Pons (tissue), 1 donor: ENCODE data around the gene ZNF597.

Experiments
- DNase-seq: peaks from one replicate; pipeline ENCODE4 v3.0.0-alpha.2; 2016; ENCODE audit warnings: low spot score

Gene ZNF597

GRCh38 chr16:3443108-3444031, at the start of gene ZNF597, which contains the start of gene NAA60:
Gene ZNF597, minus strand, starts transcription at chr16:3443504. Its CDS starts 351 bp downstream, at chr16:3443153.
Gene NAA60, plus strand, starts transcription at chr16:3443680. Its CDS starts 32,548 bp downstream, at chr16:3476228.
- peak; percentile 94 for DNase-seq

DNA sequence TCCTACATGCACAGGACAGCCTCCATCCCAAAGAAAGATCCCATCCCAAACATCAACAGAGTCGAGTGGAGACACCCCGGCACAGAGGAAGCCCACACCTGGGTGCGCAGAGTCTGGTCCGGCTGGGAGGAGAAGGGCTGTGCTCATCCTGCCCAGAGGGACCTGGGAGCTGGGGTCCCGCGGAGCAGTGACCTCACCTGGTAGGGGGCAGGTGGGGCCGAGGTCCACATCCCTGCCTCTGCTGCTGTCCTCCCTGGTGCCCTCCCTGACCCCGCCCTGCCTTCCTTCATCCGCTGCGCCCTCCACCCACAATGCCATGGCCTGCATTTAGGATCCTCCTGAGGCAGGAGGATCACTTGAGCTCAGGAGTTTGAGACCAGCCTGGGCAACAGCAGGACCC, 49.1 kb upstream of the ZNF597 start:
- no peak for DNase-seq

DNA sequence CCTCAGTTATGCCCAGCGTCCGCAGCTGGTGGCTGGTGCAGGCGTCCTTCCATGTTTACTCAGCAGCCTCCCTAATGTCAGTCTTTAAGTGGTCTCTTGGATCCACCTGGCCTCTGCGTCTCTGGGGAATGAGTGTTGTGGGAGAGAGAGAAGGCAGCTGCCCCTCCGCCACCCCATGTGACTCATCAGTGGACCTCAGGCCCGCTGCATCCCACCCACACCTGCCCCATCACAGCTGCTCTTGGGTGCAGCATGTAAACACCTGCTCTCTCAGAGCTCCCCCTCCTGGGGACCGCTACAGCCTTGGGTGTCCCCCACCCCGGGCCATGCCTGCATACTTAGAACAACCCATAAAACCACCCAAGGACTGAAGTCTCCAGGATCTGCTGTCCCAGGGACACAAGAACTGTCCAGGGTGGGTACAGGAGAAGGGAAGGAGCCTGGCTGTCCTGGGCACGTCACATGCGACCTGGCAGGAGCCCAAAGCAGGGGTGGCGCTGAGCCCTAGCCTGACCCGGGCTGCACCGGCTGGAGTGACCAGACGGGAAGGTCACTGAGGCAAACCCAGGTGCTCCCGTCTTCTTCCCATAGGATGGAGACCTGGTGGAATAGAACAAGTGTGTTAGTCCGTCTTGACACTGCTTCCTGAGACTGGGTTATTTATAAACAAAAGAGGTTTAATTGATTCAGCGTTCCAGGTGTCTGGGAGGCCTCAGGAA, 47.8 kb upstream of the ZNF597 start:
- no peak for DNase-seq

DNA sequence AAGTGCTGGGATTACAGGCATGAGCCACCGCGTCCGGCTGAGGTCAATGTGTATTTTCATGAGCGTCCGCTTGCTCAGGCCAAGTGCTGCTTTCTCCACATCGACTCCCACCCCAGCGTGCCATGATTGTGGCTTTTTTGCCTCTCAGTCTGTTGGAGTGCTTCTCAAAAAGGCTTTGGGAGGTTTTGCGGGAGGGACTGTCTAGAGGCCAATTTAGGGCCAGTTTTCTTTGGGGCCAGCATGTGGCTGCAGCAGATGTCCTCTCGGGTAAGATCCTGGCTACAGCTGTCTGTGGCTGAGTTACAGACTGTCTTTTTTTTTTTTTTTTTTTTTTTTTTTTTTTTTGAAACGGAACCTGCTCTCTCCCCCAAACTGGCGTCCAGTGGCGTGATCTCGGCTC, 45.5 kb upstream of the ZNF597 start:
- DNase-seq: no peak

DNA sequence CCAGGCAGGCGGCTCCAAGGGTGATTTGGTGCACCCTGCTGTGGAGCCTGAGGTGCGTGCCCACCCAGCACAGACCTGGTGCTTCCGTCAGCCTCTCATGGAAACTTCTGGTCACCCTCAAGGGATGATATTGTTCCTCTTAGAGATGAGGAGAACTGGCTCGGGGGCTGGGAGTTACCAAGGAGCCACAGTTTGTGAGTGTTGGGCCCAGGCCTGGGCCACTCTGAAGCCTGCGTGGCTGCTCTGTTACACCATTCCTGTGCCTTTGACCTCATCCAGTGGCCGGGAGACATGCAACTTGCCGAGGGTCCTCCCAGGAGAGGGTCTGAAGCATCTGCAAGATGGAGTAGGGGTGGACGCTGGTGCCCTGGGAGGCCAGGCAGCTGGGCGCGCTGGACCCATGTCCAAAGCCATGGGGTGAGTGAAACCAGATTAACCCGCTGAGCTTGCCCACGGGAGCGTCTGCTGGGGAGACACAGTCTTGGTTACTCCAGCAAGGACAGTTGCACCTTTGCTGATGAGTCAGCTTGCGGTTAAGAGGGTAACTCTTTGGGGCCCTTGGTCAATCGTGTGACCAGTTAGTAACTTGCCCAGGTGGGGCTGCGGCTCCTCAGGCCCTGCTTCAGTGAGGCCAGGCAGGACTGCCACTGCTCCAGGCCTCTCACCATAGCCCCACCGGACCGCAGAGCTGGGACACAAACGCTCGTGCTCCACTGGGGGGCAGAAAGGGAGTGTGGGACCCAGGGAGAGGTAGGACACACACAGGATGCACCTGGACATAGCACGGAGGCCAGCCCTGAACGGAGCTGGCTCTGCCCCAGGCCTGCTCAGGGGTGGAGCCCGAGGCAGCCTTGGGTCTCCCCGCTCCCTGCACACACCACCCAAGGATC, 44.5 kb upstream of the ZNF597 start:
- DNase-seq: no peak

GRCh38 chr16:3486506-3487215, 43.4 kb upstream of the ZNF597 start:
- DNase-seq: no peak

- DNase-seq: no peak
Observed at GRCh38 chr16:3485821-3486505, 42.7 kb upstream of the ZNF597 start.

DNA sequence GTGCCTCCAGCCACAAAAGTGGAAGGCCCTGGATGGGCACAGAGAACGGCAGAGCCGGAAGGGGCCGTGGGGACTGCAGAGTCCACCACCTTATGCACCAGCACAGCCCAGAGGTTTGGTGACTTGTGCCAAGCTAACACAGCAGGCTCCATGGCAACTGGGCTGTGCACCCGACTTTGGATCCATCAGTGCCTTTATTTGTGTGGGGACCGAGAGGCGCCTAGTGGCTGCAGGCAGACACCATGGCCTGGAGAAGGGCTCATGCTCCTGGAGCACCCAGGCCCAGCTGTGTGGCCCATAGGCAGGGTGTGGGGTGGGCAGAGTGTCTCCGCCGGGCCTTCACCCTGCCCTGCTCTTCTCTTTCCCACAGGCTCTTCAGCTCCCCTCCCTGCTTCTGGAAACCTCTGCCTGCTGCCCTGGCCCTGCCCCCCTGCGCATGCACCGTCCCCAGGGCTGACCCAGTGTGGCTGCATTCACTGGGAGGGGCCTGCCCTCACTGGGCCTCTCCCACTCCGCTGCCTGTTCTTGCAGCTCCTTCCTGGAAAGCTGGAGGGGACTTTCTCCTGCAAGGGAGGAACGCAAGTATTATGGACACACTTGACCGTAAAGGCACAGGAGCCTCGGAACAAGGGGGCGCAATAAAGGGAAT, 41.9 kb upstream of the ZNF597 start:
- no peak for DNase-seq

GRCh38 chr16:3484318-3485096, 41.2 kb upstream of the ZNF597 start:
- DNase-seq: peak; percentile 45

- DNase-seq: no peak
Observed at GRCh38 chr16:3482659-3483241, 39.4 kb upstream of the ZNF597 start.

DNA sequence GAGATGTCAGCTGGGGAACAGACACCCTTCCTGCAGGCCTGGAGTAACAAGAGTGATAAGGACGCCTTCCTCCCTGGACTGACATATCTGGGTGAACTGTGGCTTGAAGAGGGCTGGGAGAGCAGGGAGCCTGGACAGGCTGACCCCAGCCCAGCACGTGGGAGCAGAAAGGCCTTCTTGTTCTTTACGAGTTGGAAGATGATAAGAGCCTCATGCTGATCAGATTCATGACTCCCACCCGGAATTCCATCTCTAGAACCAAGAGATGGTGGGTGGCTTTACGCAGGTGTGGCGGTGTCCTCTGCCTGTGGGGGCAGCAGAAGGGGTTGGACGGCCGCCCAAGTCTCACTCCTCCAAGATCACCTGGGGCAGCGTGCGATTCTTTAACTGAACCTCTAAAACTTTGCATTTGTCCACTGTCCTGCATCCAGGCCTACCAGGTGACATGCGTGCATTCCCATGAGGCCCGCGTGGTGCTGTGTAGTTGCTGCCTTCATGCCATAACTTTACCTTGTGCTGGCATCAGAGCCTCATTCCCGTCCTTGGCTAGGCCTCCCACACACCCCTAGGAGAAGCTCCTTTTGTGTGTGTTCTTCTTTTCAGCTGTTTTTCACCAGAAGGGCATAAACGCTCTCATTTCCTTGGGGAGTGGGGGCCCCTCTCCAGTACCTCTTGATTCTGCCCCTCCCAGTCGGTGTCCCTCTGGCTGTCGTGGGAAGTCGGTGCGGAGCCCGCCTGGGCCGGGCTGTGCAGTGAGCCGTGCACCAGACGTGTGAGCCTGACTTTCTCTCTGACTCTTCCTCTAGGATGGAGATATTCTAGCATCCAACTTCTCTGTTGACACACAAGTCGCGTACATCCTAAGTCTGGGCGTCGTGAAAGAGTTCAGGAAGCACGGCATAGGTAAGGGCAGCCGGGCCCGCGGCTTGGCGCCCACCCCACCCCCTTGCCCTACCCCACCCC, 38.7 kb upstream of the ZNF597 start:
- no peak for DNase-seq

DNA sequence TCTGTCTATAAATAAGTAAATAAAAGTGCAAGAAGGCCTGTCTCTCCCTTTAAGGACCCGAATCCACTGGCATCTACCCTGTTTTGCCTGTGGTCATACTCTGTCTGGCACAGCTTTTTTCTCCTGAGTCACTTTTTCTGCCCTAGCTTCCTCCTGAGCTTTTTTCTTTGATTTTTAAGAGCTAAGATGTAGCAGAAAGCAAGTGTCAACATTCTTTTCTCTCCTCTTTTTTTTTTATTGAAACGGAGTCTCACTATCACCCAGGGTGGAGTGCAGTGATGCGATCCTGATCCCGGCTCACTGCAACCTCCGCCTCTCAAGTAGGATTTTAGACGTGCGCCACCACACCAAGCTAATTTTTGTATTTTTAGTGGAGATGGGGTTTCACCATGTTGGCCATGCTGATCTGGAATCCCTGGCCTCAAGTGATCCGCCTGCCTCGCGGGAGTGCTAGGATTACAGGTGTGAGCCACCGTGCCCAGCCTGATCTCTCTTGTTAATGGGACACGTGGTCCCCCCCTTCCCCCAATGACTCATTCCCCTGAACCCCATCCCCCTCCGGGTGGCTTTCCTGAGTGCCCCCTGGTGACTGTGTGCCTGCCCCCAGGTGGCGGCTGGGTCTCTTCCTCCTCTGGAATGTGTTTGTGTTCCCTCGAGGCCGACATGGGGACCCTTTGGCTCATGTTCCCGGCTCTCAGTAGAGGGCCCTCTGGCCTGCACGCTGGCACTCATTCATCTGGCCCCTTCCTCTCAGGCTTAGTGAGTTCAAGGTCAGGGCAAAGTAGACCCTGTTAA, 37.8 kb upstream of the ZNF597 start:
- DNase-seq: no peak

GRCh38 chr16:3479654-3480216, 36.4 kb upstream of the ZNF597 start:
- DNase-seq: no peak

DNA sequence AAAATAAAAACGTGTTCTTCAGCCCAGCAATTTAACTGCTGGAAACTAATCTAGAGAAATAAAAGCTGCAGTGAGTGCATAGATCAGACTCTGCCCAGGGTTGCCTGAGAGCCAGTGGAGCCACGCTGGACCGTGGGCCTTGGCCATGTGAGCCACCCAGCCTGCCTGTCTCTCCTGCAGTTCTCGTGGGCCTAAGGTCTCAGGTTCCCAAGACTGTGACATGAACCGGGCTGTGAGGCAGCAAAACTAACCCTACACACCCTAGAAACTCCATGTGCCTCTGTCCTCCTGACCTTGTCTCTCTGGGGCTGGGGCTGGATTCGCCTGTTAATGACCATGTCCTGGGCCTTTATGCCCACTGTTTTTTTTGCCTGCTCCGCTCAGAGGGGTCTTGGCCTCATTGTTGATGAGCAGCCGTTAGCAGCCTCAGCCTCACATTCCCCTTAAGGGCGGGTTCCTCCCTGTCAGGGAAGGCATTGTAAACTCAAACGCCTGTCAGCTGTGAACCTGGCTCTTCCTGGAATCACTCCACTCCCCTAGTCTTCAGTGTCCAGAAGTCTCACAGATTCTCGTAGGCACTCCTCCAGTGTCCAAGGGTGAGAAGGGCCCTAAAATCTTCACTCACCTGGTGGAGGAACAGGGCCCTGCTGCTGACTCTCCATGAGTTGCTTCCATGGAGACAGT, 35.1 kb upstream of the ZNF597 start:
- no peak for DNase-seq

DNA sequence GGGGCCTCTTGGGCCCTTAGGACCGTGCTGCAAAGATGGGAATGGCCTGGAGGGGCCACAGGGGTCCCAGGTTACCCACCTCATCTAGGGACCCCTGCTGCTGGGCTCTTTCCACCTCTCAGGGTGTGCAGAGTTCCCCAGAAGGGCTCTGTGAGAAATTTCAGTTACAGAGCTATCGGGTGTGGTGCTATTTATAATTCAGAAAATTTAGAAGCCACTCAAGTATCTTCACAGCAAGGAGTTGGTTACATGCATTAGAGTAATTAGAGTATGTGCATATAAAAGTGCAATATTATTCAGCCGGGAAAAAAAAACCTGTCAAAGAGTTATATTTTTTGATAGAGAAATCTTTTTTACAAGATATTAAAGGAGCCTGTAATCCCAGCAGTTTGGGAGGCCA, 33.1 kb upstream of the ZNF597 start:
- DNase-seq: no peak
